Loucy (cell line): ENCODE data around the gene ZNF302.

Experiments
- H2AFZ ChIP-seq: fragments of 200-600 bp; sonication (generic); 2 replicates; pipeline ENCODE4 v1.6.0; 2016; ENCODE audit warnings: antibody characterized with exemption, mild to moderate bottlenecking, low read length, moderate library complexity
- H3F3A ChIP-seq: fragments of 200-600 bp; 2 replicates; pipeline ENCODE4 v1.6.0; 2016; ENCODE audit warnings: antibody characterized with exemption, low read depth, mild to moderate bottlenecking
- H3K27me3 ChIP-seq: fragments of 200-600 bp; sonication (generic); 2 replicates; pipeline ENCODE4 v1.6.1; 2014; ENCODE audit warnings: low read length, mild to moderate bottlenecking; ENCODE audit not compliant: insufficient read depth, poor library complexity, severe bottlenecking
- H3K36me3 ChIP-seq: fragments of 200-600 bp; sonication (generic); 2 replicates; pipeline ENCODE4 v1.6.1; 2016; ENCODE audit warnings: low read length; ENCODE audit not compliant: insufficient read depth
- H3K4me1 ChIP-seq: fragments of 200-600 bp; sonication (generic); 2 replicates; pipeline ENCODE4 v1.5.1; 2014; ENCODE audit warnings: low read length, mild to moderate bottlenecking; ENCODE audit not compliant: insufficient read depth, poor library complexity, severe bottlenecking
- H3K4me2 ChIP-seq: fragments of 200-600 bp; sonication (generic); 2 replicates; pipeline ENCODE4 v1.6.0; 2014; ENCODE audit warnings: antibody characterized with exemption, low read length, low read depth, mild to moderate bottlenecking; ENCODE audit not compliant: poor library complexity, severe bottlenecking
- H3K4me3 ChIP-seq: fragments of 200-600 bp; sonication (generic); 2 replicates; pipeline ENCODE4 v1.5.1; 2014; ENCODE audit warnings: low read length, mild to moderate bottlenecking, mixed read lengths; ENCODE audit not compliant: poor library complexity, severe bottlenecking
- H3K79me2 ChIP-seq: fragments of 200-600 bp; sonication (generic); 2 replicates; pipeline ENCODE4 v1.6.1; 2014; ENCODE audit warnings: low read length; ENCODE audit not compliant: insufficient read depth
- H3K9ac ChIP-seq: fragments of 200-600 bp; sonication (generic); 2 replicates; pipeline ENCODE4 v1.6.0; 2014; ENCODE audit warnings: mild to moderate bottlenecking, low read depth, low read length, moderate library complexity; ENCODE audit not compliant: poor library complexity, severe bottlenecking
- H3K9me2 ChIP-seq: fragments of 200-600 bp; sonication (generic); replicated peaks from 2 replicates; pipeline ENCODE4 v1.6.1; 2016; ENCODE audit warnings: low read depth, low read length, mixed read lengths
- H3K9me3 ChIP-seq: fragments of 200-600 bp; sonication (generic); 2 replicates; pipeline ENCODE4 v1.6.1; 2014; ENCODE audit warnings: mild to moderate bottlenecking, antibody characterized with exemption, low read length, low read depth; ENCODE audit not compliant: insufficient read depth
- H4K20me1 ChIP-seq: fragments of 200-600 bp; sonication (generic); 2 replicates; pipeline ENCODE4 v1.6.0; 2014; ENCODE audit warnings: antibody characterized with exemption, low read length, mild to moderate bottlenecking; ENCODE audit not compliant: insufficient read depth, poor library complexity, severe bottlenecking
- CTCF ChIP-seq: fragments of 200-600 bp; sonication (generic); conservative IDR thresholded peaks from 2 replicates; pipeline ENCODE4 v1.5.1; 2014; ENCODE audit warnings: mild to moderate bottlenecking, antibody characterized with exemption, low read length
- EZH2phosphoT487 ChIP-seq: fragments of 200-600 bp; IDR thresholded peaks from 2 replicates; pipeline ENCODE4 v1.6.1; 2018; ENCODE audit warnings: antibody characterized with exemption, mild to moderate bottlenecking, moderate library complexity, borderline replicate concordance

The ZNF302 gene

GRCh38 chr19:34671972-34672371 lies 5.5 kb upstream of the ZNF302 start:
- H4K20me1 ChIP-seq = no peaks in the 10 kb centered on the region
- H3K4me3 ChIP-seq = no peak overlapping the region
- H3K27me3 ChIP-seq = no peaks in the 10 kb centered on the region
- H3K4me2 ChIP-seq = no peak overlapping the region
- no peaks in the 10 kb centered on the region for H3K79me2 ChIP-seq
- H3K9me2 ChIP-seq = no peaks in the 10 kb centered on the region
- H3F3A ChIP-seq = no peaks in the 10 kb centered on the region
- no peak overlapping the region for H3K9ac ChIP-seq
- TF ChIP-seq CTCF (no peak), EZH2phosphoT487 (no peak)
- no peaks in the 10 kb centered on the region for H3K4me1 ChIP-seq
- no peaks in the 10 kb centered on the region for H3K9me3 ChIP-seq
- no peak overlapping the region for H2AFZ ChIP-seq
- H3K36me3 ChIP-seq = no peaks in the 10 kb centered on the region

- Histone ChIP-seq H3F3A (no peaks in the 10 kb centered on the region), H3K9me3 (no peaks in the 10 kb centered on the region), H3K27me3 (no peaks in the 10 kb centered on the region), H3K79me2 (no peaks in the 10 kb centered on the region), H3K4me3 (no peak overlapping the region), H3K9me2 (no peaks in the 10 kb centered on the region), H3K4me2 (no peak overlapping the region), H3K4me1 (no peaks in the 10 kb centered on the region), H3K36me3 (no peaks in the 10 kb centered on the region), H3K9ac (no peak overlapping the region), H2AFZ (no peak overlapping the region), H4K20me1 (no peaks in the 10 kb centered on the region)
- TF ChIP-seq EZH2phosphoT487 (no peak), CTCF (no peak)
Observed at GRCh38 chr19:34673590-34673989, 3.9 kb upstream of the ZNF302 start.

GRCh38 chr19:34675250-34675649 lies 2.2 kb upstream of the ZNF302 start:
- no peaks in the 10 kb centered on the region for H4K20me1 ChIP-seq
- H3K9me2 ChIP-seq = no peaks in the 10 kb centered on the region
- no peak for TF ChIP-seq EZH2phosphoT487
- no peak for TF ChIP-seq CTCF
- no peaks in the 10 kb centered on the region for H3K4me1 ChIP-seq
- no peak overlapping the region for H3K4me3 ChIP-seq
- H2AFZ ChIP-seq = no peak overlapping the region
- H3K27me3 ChIP-seq = no peaks in the 10 kb centered on the region
- H3F3A ChIP-seq = no peaks in the 10 kb centered on the region
- H3K9ac ChIP-seq = no peak overlapping the region
- H3K9me3 ChIP-seq = no peaks in the 10 kb centered on the region
- no peaks in the 10 kb centered on the region for H3K79me2 ChIP-seq
- no peak overlapping the region for H3K4me2 ChIP-seq
- no peaks in the 10 kb centered on the region for H3K36me3 ChIP-seq
